Stimulated activated CD4-positive, alpha-beta T cell treated with anti-CD3 and anti-CD28 coated beads, Interleukin-2, amount 100 ng/mL, for 24 hours (primary cell): Measurements from ENCODE around the gene ARPC4.
A peak's percentile ranks its signal among the peaks of the same experiment; 100 is the strongest.

Experiments used
- DNase-seq, 2 donors: peaks; one replicate each; pipeline ENCODE4 v3.0.0-alpha.2; 2020

ARPC4 gene

DNA sequence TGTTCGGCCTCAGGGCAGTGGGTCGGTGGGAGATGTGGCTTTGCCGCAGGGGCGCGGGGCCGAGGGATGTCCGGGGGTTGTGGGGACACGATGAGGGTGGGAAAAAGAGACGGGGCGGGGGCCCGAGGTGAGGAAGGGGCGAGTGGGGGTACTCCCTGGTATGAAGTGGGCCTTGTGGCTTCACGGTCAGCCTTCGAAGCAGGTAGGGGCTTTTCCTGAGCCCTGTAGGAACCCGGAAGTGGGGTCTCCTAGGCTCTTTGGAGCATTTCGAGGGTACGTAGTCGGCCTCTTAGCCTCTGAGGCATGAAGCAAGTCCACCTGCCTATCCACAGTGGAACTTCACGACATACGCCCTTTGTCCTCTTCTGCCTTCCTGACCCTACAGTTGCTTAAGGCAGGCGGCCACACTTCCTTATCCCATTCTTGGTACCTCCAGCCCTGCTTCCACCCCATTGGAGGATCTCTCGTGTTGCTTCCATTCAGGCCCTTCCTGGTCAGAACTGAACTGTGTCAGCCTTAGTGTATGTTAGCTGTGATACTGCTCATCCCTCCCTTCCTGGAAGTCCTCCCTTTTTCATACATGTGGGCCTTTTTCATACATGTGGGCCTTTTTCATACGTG is 389 bp downstream of the ARPC4 start:
- peak; percentile 32 to 42 for DNase-seq

GRCh38 chr3:9794400-9794799 is 1.5 kb downstream of the ARPC4 start:
- DNase-seq: no peak

GRCh38 chr3:9795207-9795606 is 2.3 kb downstream of the ARPC4 start:
- no peak for DNase-seq

DNA sequence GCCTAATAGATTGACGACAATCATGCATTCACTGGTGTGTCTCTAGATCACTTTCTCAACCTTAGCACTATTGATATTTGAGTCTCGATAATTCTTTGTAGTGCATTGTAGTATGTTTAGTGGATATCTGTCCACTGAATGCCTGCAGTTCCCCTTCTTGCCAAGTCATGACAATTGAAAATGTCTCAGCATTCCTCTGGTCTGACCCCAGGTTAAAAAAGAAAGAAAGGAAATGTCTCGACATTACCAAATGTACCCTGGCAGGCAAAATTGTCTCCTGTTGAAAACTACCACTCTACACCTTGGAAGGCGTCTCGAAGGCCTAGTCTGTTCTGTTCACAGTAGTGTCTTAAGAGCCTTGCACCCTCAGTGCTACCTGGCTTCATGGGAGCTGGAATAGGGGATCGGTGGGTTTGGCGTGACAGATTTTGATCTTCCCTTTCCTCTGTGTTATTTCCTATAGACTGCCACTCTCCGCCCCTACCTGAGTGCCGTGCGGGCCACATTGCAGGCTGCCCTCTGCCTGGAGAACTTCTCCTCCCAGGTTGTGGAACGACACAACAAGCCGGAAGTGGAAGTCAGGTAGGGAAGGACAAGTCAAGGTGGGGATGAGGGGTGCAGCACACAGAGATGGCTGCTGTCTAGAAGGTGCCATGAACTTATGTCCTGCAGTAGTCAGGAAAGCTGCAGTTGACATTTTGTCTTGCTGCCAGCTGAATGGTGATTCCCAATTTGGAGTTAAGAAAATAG is 4.5 kb downstream of the ARPC4 start:
- no peak for DNase-seq

- DNase-seq: no peak
These were observed 7.6 kb downstream of the ARPC4 start for GRCh38 chr3:9800529-9800928.

GRCh38 chr3:9803494-9803893 is 10.6 kb downstream of the ARPC4 start:
- DNase-seq: no peak

DNA sequence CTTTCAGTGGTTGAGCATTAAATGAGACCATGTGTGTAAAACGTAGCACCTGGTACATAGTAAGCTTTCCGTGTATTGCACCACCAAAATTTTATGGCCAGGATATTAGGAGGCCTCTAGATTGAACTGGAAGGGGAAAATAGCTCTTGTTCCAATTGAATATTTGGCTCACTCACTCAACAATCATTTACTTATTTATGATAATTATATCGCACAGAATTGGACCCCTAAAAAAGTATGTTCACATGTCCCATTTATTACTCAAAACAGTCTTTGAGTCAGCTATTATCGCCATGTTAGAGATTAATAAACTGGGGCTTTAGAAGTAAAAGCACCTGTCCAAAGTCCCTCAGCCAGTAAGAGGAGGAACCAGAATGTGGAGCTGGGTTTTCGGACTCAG is 12.1 kb downstream of the ARPC4 start:
- DNase-seq: no peak

DNA sequence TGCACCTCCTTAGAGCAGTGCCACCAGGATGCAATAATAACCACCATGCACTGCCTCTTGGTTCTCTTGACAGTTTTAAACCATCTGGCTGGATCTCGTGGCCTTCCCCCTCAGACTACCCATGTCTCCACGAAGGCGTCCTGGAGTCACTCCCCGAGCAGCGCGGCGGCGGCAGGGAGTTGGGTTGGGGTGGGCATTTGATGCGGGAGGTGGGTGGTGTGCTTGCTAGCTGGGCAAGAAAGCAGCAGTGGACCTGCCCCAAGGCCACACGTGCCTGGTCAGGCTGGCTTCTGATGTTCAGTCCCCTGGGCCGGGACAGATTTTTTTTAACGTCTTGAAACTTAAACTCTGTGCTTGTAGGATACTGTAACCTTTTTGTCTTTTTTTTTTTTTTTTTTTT is 13.3 kb downstream of the ARPC4 start:
- no peak for DNase-seq

GRCh38 chr3:9806688-9807589 is 14.1 kb downstream of the ARPC4 start:
- DNase-seq: no peak

GRCh38 chr3:9807981-9808344 is 15.1 kb downstream of the ARPC4 start:
- DNase-seq: no peak

GRCh38 chr3:9808345-9809037 is 15.6 kb downstream of the ARPC4 start:
- peak; percentile 51 to 54 for DNase-seq

GRCh38 chr3:9809239-9809614 is 16.3 kb downstream of the ARPC4 start:
- DNase-seq: no peak

GRCh38 chr3:9809615-9810432 is 16.9 kb downstream of the ARPC4 start, which contains the start of gene TTLL3:
Gene TTLL3, plus strand, starts transcription at chr3:9810262. Its CDS starts 400 bp downstream, at chr3:9810662.
- DNase-seq: peak; percentile 59 to 61

DNA sequence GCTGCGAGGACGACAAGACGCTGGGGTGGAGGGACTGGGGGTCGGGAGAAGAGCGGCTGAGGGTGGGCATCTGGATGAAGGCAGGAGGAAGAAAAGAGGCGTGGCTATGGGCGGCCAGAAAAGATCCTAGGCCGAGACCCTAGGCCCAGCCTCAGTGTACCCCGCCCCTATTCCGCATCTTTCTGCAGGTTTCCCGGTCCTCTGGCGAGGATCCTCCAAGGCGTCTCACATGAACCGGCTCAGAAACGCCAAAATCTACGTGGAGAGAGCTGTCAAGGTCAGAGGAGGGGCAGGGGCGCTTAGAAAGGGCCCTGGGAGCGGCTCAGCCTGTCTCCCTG is 17.5 kb downstream of the ARPC4 start:
- DNase-seq: no peak

- no peak for DNase-seq
These were observed 18.0 kb downstream of the ARPC4 start for GRCh38 chr3:9810846-9811245.

GRCh38 chr3:9812870-9813483 is 20.1 kb downstream of the ARPC4 start:
- no peak for DNase-seq

- DNase-seq: no peak
These were observed 23.1 kb downstream of the ARPC4 start for GRCh38 chr3:9815986-9816385.

GRCh38 chr3:9817436-9817835 is 24.6 kb downstream of the ARPC4 start:
- no peak for DNase-seq

DNA sequence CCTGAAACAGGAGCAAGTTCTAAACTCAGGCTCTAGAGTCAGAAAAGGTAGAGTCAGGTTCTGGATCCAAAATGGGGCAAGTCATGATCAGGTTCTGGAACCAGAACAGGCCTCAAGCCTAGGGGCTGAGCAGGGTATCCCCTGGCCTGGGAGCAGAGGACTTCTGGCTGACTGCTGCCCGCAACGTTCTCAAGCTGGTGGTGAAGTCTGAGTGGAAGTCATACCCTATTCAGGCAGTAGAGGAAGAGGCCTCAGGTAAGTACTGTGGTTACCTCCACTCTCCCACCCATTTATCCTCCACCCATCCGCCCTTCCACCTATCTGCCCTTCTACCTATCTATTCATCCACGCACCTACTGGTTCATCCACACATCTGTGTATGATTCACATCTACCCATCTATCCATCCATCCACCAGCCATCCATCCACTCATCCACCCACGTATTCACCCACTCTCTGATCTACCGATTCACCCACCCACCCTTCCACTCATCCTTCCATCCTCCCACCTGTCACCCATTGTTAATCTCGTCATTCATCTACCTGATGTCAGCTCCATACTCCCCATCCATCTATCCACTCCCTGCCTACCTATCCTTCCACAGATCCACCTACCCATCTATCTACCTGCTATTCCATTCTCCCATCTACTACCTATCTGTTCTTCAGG is 25.9 kb downstream of the ARPC4 start:
- no peak for DNase-seq

- DNase-seq: no peak
These were observed 27.7 kb downstream of the ARPC4 start for GRCh38 chr3:9820543-9820942.

GRCh38 chr3:9820946-9821345 is 28.1 kb downstream of the ARPC4 start:
- no peak for DNase-seq
